Fibroblast of skin of right quadriceps (primary cell): Measurements from ENCODE around the gene GLI1.
A peak's percentile ranks its signal among the peaks of the same experiment; 100 is the strongest.

Experiments used
- DNase-seq: peaks from one replicate; pipeline ENCODE4 v3.0.0-alpha.2; 2013

GLI1 gene

DNA sequence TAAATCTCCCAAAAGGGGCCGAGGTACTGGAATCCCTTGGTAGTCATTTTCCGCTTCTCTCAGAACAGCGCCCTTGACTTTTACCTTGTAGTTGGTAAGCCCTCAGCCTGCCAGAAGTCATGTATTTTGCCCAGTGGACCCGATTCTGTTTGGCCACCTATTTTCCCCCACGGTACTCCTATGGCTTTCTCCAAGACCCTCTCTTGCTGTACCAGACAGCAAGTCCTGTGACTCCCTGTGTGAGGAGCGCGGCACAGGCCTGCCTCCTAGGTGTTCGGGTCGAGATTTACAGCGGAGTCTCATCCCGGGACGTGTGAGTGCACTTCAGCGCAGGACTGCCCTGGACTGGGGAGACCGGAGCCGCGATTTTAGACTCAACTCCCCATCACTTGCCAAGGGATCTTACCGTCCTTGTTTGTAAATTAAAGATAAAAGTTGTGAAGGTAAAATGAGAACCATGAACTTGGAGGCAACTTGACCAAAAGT lies 62.0 kb downstream of the GLI1 start:
- peak; percentile 69 for DNase-seq
